ENCODE results near the gene ERC2. TPM values are rescaled to one million over a fixed set of nuclear protein-coding genes. Genes with fewer than 3 reads are reported as not detected.
A peak's percentile ranks its signal among the peaks of the same experiment; 100 is the strongest.

ERC2 gene
- total and polyA plus RNA-seq, 7 experiments from 2014 or later: not detected

DNA sequence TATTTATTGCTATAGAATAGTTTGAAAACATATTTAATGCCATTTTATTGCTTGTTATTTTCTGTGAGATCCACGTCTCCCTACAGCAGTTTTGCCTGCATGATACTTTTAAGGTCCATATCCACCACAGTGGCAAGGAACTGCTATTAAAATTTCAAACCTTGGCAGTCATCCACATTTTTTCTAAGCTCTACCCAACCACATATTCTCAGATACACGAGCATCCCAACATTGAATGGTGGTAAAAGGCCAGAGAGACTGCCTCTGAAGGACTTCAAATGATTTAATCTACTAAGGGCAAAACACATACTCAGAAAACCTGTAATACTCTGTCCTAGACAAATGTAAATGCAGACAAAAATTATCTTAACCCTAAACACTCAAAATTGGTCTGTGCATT, 173.1 kb downstream of the ERC2 start:
- H3K4me1 ChIP-seq (ENCODE audit: control insufficient read depth in 2 of 2, insufficient read depth in 2 of 2, low read length in 2 of 2): no peaks in the 10 kb centered on the region
- DNase-seq (no peak), ATAC-seq (no peak)
- no peak overlapping the region for H3K4me3 Mint-ChIP-seq
- peaks cover 0 to 18% (median 0%) of the 10 kb centered on the region in 7 donors for H3K4me1 Mint-ChIP-seq
- H3K27ac Mint-ChIP-seq: no peak overlapping the region
- no peaks in the 10 kb centered on the region for H3K27me3 ChIP-seq (ENCODE audit: control insufficient read depth in 2 of 2, insufficient read depth in 2 of 2, low read length in 2 of 2)
- H3K9me3 ChIP-seq (ENCODE audit: control insufficient read depth in 2 of 3, low read length in 3 of 3): peaks cover 0 to 3% (median 0%) of the 10 kb centered on the region in 3 experiments
- peaks cover 0 to 16% (median 4%) of the 10 kb centered on the region in 11 donors for H3K9me3 Mint-ChIP-seq
- intact Hi-C loops (cut with micrococcal nuclease): no loop called here
- CTCF ChIA-PET: no interaction called here
- H3K4me3 ChIP-seq (ENCODE audit: low read length): no peak overlapping the region
- no peaks in the 10 kb centered on the region for H3K36me3 Mint-ChIP-seq
- POLR2A ChIA-PET: no interaction called here
- no peaks in the 10 kb centered on the region for H3K36me3 ChIP-seq (ENCODE audit: control insufficient read depth in 2 of 3, insufficient read depth in 3 of 3, low read length in 3 of 3)
- no peak overlapping the region for H3K27ac ChIP-seq (ENCODE audit: low read depth, low read length)
- peaks cover 0 to 31% (median 14%) of the 10 kb centered on the region in 5 donors for H3K27me3 Mint-ChIP-seq

DNA sequence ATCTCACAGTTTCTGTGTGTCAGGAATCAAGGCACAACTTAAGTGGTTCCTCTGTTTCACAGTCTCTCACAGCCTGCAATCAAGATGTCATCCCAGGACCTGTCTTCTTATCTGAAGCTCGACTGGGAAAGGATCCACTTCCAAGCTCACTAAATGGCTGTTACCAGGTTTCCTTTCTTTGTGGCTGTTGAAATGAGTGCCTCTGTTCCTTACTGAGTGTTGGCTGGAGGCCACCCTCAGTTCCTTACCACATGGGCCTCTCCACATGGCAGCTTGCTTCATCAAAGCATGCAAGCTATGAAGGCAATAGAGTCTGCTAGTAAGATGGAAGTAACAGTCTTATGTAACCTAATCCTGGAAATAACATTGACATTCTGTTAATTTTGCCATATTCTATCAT, 174.0 kb downstream of the ERC2 start:
- intact Hi-C loops (cut with micrococcal nuclease): no loop called here
- Histone ChIP-seq H3K9me3 (ENCODE audit: control insufficient read depth in 2 of 3, low read length in 3 of 3) (peaks cover 0 to 3% (median 0%) of the 10 kb centered on the region in 3 experiments), H3K36me3 (ENCODE audit: control insufficient read depth in 2 of 3, insufficient read depth in 3 of 3, low read length in 3 of 3) (no peaks in the 10 kb centered on the region), H3K27me3 (ENCODE audit: control insufficient read depth in 2 of 2, insufficient read depth in 2 of 2, low read length in 2 of 2) (no peaks in the 10 kb centered on the region), H3K27ac (ENCODE audit: low read depth, low read length) (no peak overlapping the region), H3K4me3 (ENCODE audit: low read length) (no peak overlapping the region), H3K4me1 (ENCODE audit: control insufficient read depth in 2 of 2, insufficient read depth in 2 of 2, low read length in 2 of 2) (no peaks in the 10 kb centered on the region)
- H3K9me3 Mint-ChIP-seq: peaks cover 0 to 16% (median 4%) of the 10 kb centered on the region in 11 donors
- CTCF ChIA-PET: no interaction called here
- DNase-seq (no peak), ATAC-seq (no peak)
- H3K4me1 Mint-ChIP-seq: peaks cover 0 to 27% (median 0%) of the 10 kb centered on the region in 7 donors
- POLR2A ChIA-PET: no interaction called here
- peaks cover 0 to 31% (median 13%) of the 10 kb centered on the region in 5 donors for H3K27me3 Mint-ChIP-seq
- no peak overlapping the region for H3K4me3 Mint-ChIP-seq
- no peak overlapping the region for H3K27ac Mint-ChIP-seq
- no peaks in the 10 kb centered on the region for H3K36me3 Mint-ChIP-seq

- Histone ChIP-seq H3K4me3 (ENCODE audit: low read length) (no peak overlapping the region), H3K36me3 (ENCODE audit: control insufficient read depth in 2 of 3, insufficient read depth in 3 of 3, low read length in 3 of 3) (no peaks in the 10 kb centered on the region), H3K4me1 (ENCODE audit: control insufficient read depth in 2 of 2, insufficient read depth in 2 of 2, low read length in 2 of 2) (no peaks in the 10 kb centered on the region), H3K27ac (ENCODE audit: low read depth, low read length) (no peak overlapping the region), H3K27me3 (ENCODE audit: control insufficient read depth in 2 of 2, insufficient read depth in 2 of 2, low read length in 2 of 2) (no peaks in the 10 kb centered on the region), H3K9me3 (ENCODE audit: control insufficient read depth in 2 of 3, low read length in 3 of 3) (no peaks in the 10 kb centered on the region)
- DNase-seq (no peak), ATAC-seq (no peak)
- Mint-ChIP-seq H3K4me3 (no peak overlapping the region), H3K4me1 (peaks cover 0 to 32% (median 0%) of the 10 kb centered on the region in 7 donors), H3K27ac (no peak overlapping the region), H3K27me3 (peaks cover 0 to 29% (median 16%) of the 10 kb centered on the region in 5 donors), H3K36me3 (peaks cover 0 to 3% (median 0%) of the 10 kb centered on the region in 5 donors), H3K9me3 (peaks cover 0 to 5% (median 0%) of the 10 kb centered on the region in 11 donors)
- CTCF ChIA-PET: no interaction called here
- POLR2A ChIA-PET: no interaction called here
- intact Hi-C loops (cut with micrococcal nuclease): no loop called here
Observed at GRCh38 chr3:56291953-56292352, 176.3 kb downstream of the ERC2 start.

GRCh38 chr3:56291244-56291680, 177.0 kb downstream of the ERC2 start:
- DNase-seq (peak in 1 of 9 donors; percentile 29), ATAC-seq (no peak)
- no peak overlapping the region for H3K27ac ChIP-seq (ENCODE audit: low read depth, low read length)
- H3K4me3 ChIP-seq (ENCODE audit: low read length): no peak overlapping the region
- Mint-ChIP-seq H3K36me3 (peaks cover 0 to 3% (median 0%) of the 10 kb centered on the region in 5 donors), H3K9me3 (peaks cover 0 to 4% (median 0%) of the 10 kb centered on the region in 11 donors), H3K4me1 (peaks cover 0 to 32% (median 0%) of the 10 kb centered on the region in 7 donors), H3K4me3 (peak overlapping the region in 1 of 10 donors; percentile 35), H3K27me3 (peaks cover 0 to 22% (median 15%) of the 10 kb centered on the region in 5 donors), H3K27ac (peak overlapping the region in 1 of 9 donors; percentile 70)
- CTCF ChIA-PET: no interaction called here
- no peaks in the 10 kb centered on the region for H3K36me3 ChIP-seq (ENCODE audit: control insufficient read depth in 2 of 3, insufficient read depth in 3 of 3, low read length in 3 of 3)
- no peaks in the 10 kb centered on the region for H3K27me3 ChIP-seq (ENCODE audit: control insufficient read depth in 2 of 2, insufficient read depth in 2 of 2, low read length in 2 of 2)
- H3K9me3 ChIP-seq (ENCODE audit: control insufficient read depth in 2 of 3, low read length in 3 of 3): no peaks in the 10 kb centered on the region
- H3K4me1 ChIP-seq (ENCODE audit: control insufficient read depth in 2 of 2, insufficient read depth in 2 of 2, low read length in 2 of 2): no peaks in the 10 kb centered on the region
- intact Hi-C loops (cut with micrococcal nuclease): no loop called here
- POLR2A ChIA-PET: no interaction called here

- ChIA-PET CTCF (no interaction called here), POLR2A (no interaction called here)
- Histone ChIP-seq H3K27me3 (ENCODE audit: control insufficient read depth in 2 of 2, insufficient read depth in 2 of 2, low read length in 2 of 2) (no peaks in the 10 kb centered on the region), H3K9me3 (ENCODE audit: control insufficient read depth in 2 of 3, low read length in 3 of 3) (no peaks in the 10 kb centered on the region), H3K36me3 (ENCODE audit: control insufficient read depth in 2 of 3, insufficient read depth in 3 of 3, low read length in 3 of 3) (no peaks in the 10 kb centered on the region), H3K4me1 (ENCODE audit: control insufficient read depth in 2 of 2, insufficient read depth in 2 of 2, low read length in 2 of 2) (no peaks in the 10 kb centered on the region), H3K4me3 (ENCODE audit: low read length) (no peak overlapping the region), H3K27ac (ENCODE audit: low read depth, low read length) (no peak overlapping the region)
- Mint-ChIP-seq H3K36me3 (peaks cover 0 to 3% (median 0%) of the 10 kb centered on the region in 5 donors), H3K9me3 (peaks cover 0 to 4% (median 0%) of the 10 kb centered on the region in 11 donors), H3K27ac (peak overlapping the region in 1 of 9 donors; percentile 47), H3K4me3 (no peak overlapping the region), H3K27me3 (peaks cover under 1 to 22% (median 10%) of the 10 kb centered on the region in 5 donors), H3K4me1 (peaks cover 0 to 32% (median 0%) of the 10 kb centered on the region in 7 donors)
- DNase-seq (no peak), ATAC-seq (no peak)
- intact Hi-C loops (cut with micrococcal nuclease): no loop called here
Observed at GRCh38 chr3:56290374-56290773, 177.9 kb downstream of the ERC2 start.

- H3K4me1 Mint-ChIP-seq: peaks cover 0 to 28% (median 0%) of the 10 kb centered on the region in 7 donors
- no peak overlapping the region for H3K27ac ChIP-seq (ENCODE audit: low read depth, low read length)
- H3K27me3 ChIP-seq (ENCODE audit: control insufficient read depth in 2 of 2, insufficient read depth in 2 of 2, low read length in 2 of 2): no peaks in the 10 kb centered on the region
- peaks cover 8 to 21% (median 12%) of the 10 kb centered on the region in 5 donors for H3K27me3 Mint-ChIP-seq
- no peaks in the 10 kb centered on the region for H3K9me3 ChIP-seq (ENCODE audit: control insufficient read depth in 2 of 3, low read length in 3 of 3)
- no peak overlapping the region for H3K27ac Mint-ChIP-seq
- ChIA-PET CTCF (no interaction called here), POLR2A (no interaction called here)
- DNase-seq (no peak), ATAC-seq (no peak)
- H3K4me1 ChIP-seq (ENCODE audit: control insufficient read depth in 2 of 2, insufficient read depth in 2 of 2, low read length in 2 of 2): no peaks in the 10 kb centered on the region
- H3K9me3 Mint-ChIP-seq: peaks cover 0 to 4% (median 0%) of the 10 kb centered on the region in 11 donors
- H3K4me3 Mint-ChIP-seq: no peak overlapping the region
- no peaks in the 10 kb centered on the region for H3K36me3 ChIP-seq (ENCODE audit: control insufficient read depth in 2 of 3, insufficient read depth in 3 of 3, low read length in 3 of 3)
- intact Hi-C loops (cut with micrococcal nuclease): no loop called here
- peaks cover 0 to 3% (median 0%) of the 10 kb centered on the region in 5 donors for H3K36me3 Mint-ChIP-seq
- H3K4me3 ChIP-seq (ENCODE audit: low read length): no peak overlapping the region
Observed at GRCh38 chr3:56288258-56288657, 180.0 kb downstream of the ERC2 start.

GRCh38 chr3:56282341-56282740, 185.9 kb downstream of the ERC2 start:
- Histone ChIP-seq H3K36me3 (ENCODE audit: control insufficient read depth in 2 of 3, insufficient read depth in 3 of 3, low read length in 3 of 3) (no peaks in the 10 kb centered on the region), H3K4me1 (ENCODE audit: control insufficient read depth in 2 of 2, insufficient read depth in 2 of 2, low read length in 2 of 2) (no peaks in the 10 kb centered on the region), H3K27ac (ENCODE audit: low read depth, low read length) (no peak overlapping the region), H3K27me3 (ENCODE audit: control insufficient read depth in 2 of 2, insufficient read depth in 2 of 2, low read length in 2 of 2) (no peaks in the 10 kb centered on the region), H3K4me3 (ENCODE audit: low read length) (no peak overlapping the region), H3K9me3 (ENCODE audit: control insufficient read depth in 2 of 3, low read length in 3 of 3) (no peaks in the 10 kb centered on the region)
- H3K27me3 Mint-ChIP-seq: peaks cover 18 to 40% (median 22%) of the 10 kb centered on the region in 5 donors
- POLR2A ChIA-PET: no interaction called here
- intact Hi-C loops (cut with micrococcal nuclease): no loop called here
- DNase-seq: no peak
- peaks cover 0 to 11% (median under 1%) of the 10 kb centered on the region in 11 donors for H3K9me3 Mint-ChIP-seq
- no peak overlapping the region for H3K4me3 Mint-ChIP-seq
- no peaks in the 10 kb centered on the region for H3K36me3 Mint-ChIP-seq
- no peak for ATAC-seq
- no peak overlapping the region for H3K27ac Mint-ChIP-seq
- CTCF ChIA-PET: no interaction called here
- no peaks in the 10 kb centered on the region for H3K4me1 Mint-ChIP-seq
